CD4-positive, alpha-beta T cell treated with Interleukin-17A for 4 hours (primary cell): ENCODE results near the gene PBX3.
"Not testable (repeated sequence)": the region's sequence is repeated elsewhere in the genome, so short reads cannot be mapped to it uniquely, and the experiment has no call there.

Source experiments
- DNase-seq: peaks from one replicate; pipeline ENCODE4 v3.0.0-alpha.2; 2020; ENCODE audit warnings: mixed read lengths

PBX3 gene

GRCh38 chr9:125749287-125749935 is 2.2 kb downstream of the PBX3 start:
- no peak for DNase-seq

GRCh38 chr9:125749951-125750626 is 2.9 kb downstream of the PBX3 start:
- no peak for DNase-seq

- DNase-seq, result peak; percentile 8
Observed at GRCh38 chr9:125750627-125751011, 3.4 kb downstream of the PBX3 start.

GRCh38 chr9:125752070-125752628 is 5.0 kb downstream of the PBX3 start:
- no peak for DNase-seq

GRCh38 chr9:125754096-125754495 is 6.9 kb downstream of the PBX3 start:
- DNase-seq, result no peak

- DNase-seq, result no peak
Observed at GRCh38 chr9:125755340-125755739, 8.2 kb downstream of the PBX3 start.

- no peak for DNase-seq
Observed at GRCh38 chr9:125756518-125756917, 9.3 kb downstream of the PBX3 start.

GRCh38 chr9:125757834-125758233 is 10.7 kb downstream of the PBX3 start:
- no peak for DNase-seq

GRCh38 chr9:125758986-125759763 is 12.0 kb downstream of the PBX3 start:
- no peak for DNase-seq

- no peak for DNase-seq
Observed at GRCh38 chr9:125759764-125760129, 12.6 kb downstream of the PBX3 start.

GRCh38 chr9:125760537-125760936 is 13.4 kb downstream of the PBX3 start:
- DNase-seq, result no peak

- DNase-seq, result no peak
Observed at GRCh38 chr9:125761676-125762450, 14.7 kb downstream of the PBX3 start.

GRCh38 chr9:125763394-125763801 is 16.2 kb downstream of the PBX3 start:
- peak; percentile 7 for DNase-seq

- DNase-seq, result no peak
Observed at GRCh38 chr9:125764198-125764597, 17.0 kb downstream of the PBX3 start.

GRCh38 chr9:125766468-125767221 is 19.5 kb downstream of the PBX3 start:
- no peak for DNase-seq

- no peak for DNase-seq
Observed at GRCh38 chr9:125767349-125767748, 20.2 kb downstream of the PBX3 start.

- no peak for DNase-seq
Observed at GRCh38 chr9:125768803-125769202, 21.6 kb downstream of the PBX3 start.

- no peak for DNase-seq
Observed at GRCh38 chr9:125771037-125771436, 23.9 kb downstream of the PBX3 start.

GRCh38 chr9:125772740-125773139 is 25.6 kb downstream of the PBX3 start:
- DNase-seq, result no peak

GRCh38 chr9:125774106-125774505 is 26.9 kb downstream of the PBX3 start:
- no peak for DNase-seq

- not testable (repeated sequence) for DNase-seq
Observed at GRCh38 chr9:125776789-125777188, 29.6 kb downstream of the PBX3 start.
